HG03469 (cell line): Measurements from ENCODE around the gene FTO.

Experiments
- ATAC-seq: cut with Tn5 transposase; IDR thresholded peaks from one replicate; pipeline ENCODE4 v1.9.1; 2021; ENCODE audit warnings: mild to moderate bottlenecking, moderate library complexity, moderate number of reproducible peaks; ENCODE audit not compliant: unreplicated experiment

The FTO gene

GRCh38 chr16:53991754-53992378 lies 287.9 kb downstream of the FTO start:
- no peak for ATAC-seq

DNA sequence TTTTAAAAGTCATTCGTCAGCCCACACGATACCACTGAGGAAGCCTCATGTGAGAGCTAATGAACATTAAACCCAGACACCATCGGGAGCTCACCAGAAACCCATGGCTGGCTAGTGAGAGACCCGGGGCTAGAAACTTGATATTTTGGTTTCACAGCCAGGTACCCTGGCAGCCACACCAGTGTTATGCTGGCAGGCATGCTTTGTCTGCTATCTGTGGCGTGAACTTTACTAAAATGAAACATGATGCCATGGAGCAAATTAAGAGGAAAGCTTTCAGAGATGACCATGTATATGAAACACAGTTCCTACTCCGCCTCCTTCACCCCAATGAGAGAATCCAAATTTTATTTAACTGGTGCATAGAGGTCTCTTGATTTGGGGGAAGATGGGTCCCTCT lies 291.4 kb downstream of the FTO start:
- no peak for ATAC-seq

DNA sequence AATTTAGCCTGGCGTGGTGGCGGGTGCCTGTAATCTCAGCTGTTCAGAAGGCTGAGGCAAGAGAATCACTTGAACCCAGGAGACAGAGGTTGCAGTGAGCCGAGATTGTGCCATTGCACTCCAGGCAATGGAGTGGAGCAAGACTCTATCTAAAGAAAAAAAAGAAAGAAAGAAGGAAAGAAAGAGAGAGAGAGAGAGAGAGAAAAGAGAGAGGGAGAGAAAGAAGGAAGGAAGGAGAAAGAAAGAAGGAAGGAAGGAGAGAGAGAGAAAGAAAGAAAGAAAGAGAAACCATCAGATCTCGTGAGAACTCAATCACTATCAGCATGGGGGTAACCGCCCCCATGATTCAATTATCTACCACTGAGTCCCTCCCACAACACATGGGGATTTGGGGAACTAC lies 293.0 kb downstream of the FTO start:
- ATAC-seq: no peak

- ATAC-seq: no peak
Measured at GRCh38 chr16:53998024-53998810, 294.3 kb downstream of the FTO start.

DNA sequence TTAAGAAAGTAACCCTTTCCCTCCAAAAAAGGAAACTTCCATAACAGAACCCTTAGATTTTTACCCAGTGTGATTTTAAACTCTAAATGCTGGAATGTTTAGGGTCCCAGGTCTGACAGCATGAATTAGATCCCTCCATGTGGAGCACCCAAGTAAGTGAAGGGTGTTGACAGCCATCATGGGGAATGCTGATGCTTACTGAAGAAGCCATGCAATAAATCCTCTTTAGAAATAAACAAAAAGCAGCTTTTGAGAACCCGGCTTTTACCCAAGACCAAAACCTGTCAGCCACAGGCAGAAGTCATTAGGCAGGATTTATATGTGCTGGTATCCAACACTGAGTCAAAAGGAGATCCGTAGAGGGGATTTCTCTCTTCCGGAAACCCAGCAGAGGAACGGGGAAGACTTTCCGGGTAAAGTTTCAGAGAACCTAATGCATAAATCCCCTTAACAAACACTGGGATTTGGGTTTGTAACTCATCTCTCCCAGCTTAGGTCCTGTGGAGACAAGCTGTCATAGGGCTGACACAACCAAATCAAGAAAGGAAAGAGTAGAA lies 295.1 kb downstream of the FTO start:
- ATAC-seq: no peak

- ATAC-seq: no peak
Measured at GRCh38 chr16:53999841-54000240, 295.9 kb downstream of the FTO start.

GRCh38 chr16:54000361-54000760 lies 296.4 kb downstream of the FTO start:
- no peak for ATAC-seq

GRCh38 chr16:54006693-54007092 lies 302.7 kb downstream of the FTO start:
- no peak for ATAC-seq

DNA sequence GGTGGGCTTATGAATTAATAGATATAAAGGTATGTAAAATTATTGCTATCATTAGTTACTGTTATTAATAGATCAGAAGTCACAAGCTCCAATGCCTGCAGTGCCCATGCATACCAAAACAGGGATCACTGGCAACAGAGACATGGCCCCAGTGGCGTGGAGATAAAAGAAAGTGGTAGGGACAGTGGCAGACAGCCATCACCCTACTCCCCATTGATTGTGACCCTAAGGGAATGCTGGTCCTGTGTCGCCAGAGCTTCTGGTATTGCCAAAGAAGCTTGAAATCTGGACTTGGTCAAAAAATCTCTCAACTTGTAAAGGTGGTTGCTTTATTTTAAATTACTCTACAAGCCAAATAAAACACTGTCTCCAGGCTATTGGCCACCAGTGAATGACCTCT lies 303.5 kb downstream of the FTO start:
- ATAC-seq: no peak

DNA sequence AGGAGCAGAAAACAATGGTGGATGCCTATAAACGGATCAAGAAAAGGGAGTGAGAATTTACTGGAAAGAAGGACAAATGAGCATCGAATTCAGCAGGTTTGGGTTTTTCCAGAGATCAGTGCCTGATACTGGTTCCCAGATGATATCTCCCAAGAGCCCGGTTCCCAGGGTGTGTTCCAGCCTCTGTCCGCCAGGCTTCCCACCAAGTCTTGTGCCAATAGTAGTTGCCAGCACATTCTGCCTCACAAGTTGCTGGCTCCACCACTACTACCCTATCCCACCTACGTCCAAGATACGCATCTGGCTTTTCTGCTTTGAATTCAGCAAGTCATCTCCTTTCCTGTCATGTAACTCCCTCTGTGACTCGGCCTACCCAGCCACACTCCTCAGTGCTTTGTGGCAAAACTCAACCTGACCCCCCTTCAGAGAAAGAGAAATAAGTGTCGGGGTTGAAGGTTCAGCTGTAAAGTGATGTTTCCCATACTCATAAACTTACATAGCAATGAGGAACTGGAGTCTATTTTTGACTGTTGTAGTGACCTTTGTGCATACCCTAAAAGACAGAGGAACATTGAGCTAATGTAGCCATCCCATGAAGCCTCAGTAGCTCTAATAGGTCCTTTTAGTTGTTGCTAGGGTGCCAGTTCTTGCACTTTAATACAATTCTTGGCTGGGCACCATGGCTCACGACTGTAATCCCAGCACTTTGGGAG lies 305.7 kb downstream of the FTO start:
- ATAC-seq: no peak

- no peak for ATAC-seq
Measured at GRCh38 chr16:54015147-54015546, 311.2 kb downstream of the FTO start.

- ATAC-seq: no peak
Measured at GRCh38 chr16:54022362-54022761, 318.4 kb downstream of the FTO start.

DNA sequence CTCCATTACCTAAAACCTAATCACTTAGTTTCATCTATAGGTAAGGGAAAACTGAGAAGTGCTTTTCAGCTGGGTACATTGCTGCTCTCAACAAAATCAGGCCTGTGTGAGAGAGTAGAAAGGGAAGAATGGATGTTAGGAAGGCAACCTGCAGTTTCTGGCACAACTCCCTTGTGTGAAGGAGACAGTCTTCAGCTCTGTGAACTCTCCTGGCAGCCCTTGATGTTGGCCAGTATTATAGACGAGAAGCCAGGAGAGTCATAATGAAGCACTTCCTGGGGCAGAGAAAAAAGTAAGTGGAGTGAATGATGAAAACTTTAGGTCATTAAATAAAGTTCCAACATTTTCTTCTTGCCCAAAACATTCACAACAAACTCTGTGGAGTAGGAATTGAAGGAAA lies 322.5 kb downstream of the FTO start:
- no peak for ATAC-seq

DNA sequence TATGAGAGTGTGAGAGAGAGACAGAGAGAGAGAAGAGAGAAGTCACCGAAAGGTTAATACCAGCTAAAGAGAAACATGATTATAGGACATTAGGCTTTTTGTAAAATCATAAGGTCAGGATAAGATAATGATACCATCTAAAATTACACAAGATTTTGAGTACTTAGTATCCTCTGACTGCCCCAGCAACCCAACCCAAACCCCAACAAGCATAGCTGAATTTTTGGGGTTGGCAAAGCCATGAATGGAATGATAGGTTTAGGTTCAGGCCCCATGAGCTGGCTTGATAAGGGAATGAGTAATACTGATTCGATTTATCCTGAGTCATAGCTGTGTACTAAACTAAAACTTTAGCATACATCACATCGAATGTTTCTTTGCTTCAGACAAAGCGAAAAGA lies 323.1 kb downstream of the FTO start:
- no peak for ATAC-seq

DNA sequence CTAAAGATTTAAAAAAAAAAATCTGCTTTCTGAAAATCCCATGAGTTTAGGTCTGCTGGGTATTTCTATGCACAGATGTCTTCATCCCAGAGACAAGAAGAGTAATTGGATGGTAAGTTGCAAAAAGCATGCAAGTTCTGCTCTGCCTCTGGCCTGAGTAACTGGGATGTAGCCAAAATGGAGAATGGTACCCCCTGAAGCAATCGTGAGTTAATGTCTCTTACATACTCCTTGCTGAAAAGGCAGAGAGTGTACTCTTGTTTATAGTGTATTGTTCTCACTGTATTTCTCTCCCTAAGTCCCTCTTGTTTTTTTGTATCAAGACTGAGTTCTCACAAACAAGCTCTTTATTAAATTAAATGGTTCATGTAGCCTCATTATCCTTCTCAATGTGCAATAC lies 323.6 kb downstream of the FTO start:
- no peak for ATAC-seq

GRCh38 chr16:54027995-54028394 lies 324.0 kb downstream of the FTO start:
- ATAC-seq: no peak

DNA sequence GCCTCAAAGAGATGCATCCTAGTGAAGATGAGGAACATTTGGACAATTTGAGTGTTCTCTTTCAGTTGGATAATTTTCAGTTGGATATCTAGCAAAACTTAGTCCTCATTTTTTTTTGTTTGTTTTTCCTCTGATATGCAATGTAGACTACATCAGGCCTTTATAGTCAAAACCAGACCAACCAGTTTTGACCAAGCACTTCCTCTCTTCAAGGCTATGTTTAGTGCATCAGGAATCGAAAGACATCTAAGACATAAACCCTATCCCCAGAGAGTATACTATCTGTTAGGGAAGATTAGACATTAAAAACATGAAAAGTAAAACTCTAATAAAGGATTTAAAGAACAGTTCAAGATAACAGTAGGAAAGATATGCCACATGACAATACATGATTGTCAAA lies 326.5 kb downstream of the FTO start:
- ATAC-seq: no peak

- ATAC-seq: no peak
Measured at GRCh38 chr16:54031107-54031760, 327.3 kb downstream of the FTO start.

- no peak for ATAC-seq
Measured at GRCh38 chr16:54033747-54034146, 329.8 kb downstream of the FTO start.

DNA sequence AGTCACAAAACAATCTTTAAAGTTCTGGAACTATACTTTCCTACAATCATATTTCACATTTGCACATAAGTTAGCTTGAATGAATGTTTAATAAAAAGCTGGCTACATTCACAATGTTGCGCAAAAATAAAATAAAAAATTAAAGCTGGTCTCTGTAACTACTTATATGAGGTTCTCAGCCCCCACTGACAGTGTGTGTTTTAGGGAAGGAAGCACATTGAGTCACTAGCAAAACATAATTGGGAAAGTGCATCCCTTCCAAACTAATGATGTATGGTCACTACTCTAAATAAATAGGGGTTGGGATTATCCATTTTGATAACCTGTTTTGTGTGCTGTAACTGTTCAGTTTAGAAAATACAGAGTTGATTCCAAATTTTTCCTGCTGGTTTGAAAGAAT lies 330.7 kb downstream of the FTO start:
- no peak for ATAC-seq

DNA sequence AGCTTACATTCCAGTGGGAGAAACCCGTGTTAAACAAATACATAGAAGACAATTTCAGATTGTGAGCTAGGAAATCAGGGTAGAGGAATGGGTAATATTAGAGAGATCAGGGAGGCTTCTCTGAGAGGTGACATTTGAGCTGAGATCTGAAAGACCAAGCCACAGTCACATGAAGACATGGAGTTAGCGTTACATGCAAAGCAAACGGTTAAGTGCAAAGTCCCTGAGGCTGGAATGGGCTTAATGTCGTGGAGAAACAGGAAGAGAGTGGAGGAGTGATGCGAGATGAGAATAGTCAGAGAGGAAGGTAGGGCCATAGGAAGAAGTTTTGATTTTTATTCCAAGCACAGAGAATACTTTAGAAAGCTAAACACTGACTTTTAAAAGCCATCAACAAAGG lies 336.5 kb downstream of the FTO start:
- no peak for ATAC-seq
